ENCODE data around the gene PAM.

- TF ChIP-seq ZNF8 (CRISPR knock-in tag; IDR thresholded peaks at IDR 0.05) = no peak
- TF ChIP-seq CSDC2 (CRISPR knock-in tag; IDR thresholded peaks at IDR 0.05) = no peak
- no peak for TF ChIP-seq ZFP30 (CRISPR knock-in tag; IDR thresholded peaks at IDR 0.05)
- TF ChIP-seq ARNTL (CRISPR knock-in tag; IDR thresholded peaks at IDR 0.05; ENCODE audit: borderline replicate concordance, low read depth) = no peak
- TF ChIP-seq ZFP3 (CRISPR knock-in tag; IDR thresholded peaks at IDR 0.05) = no peak
- no peak for TF ChIP-seq PATZ1 (CRISPR knock-in tag; IDR thresholded peaks at IDR 0.05; ENCODE audit: borderline replicate concordance)
- no peak for TF ChIP-seq ZC3H10 (CRISPR knock-in tag; IDR thresholded peaks at IDR 0.05)
- no peak for TF ChIP-seq ZNF70 (CRISPR knock-in tag; IDR thresholded peaks at IDR 0.05)
Observed at GRCh38 chr5:102922111-102922720, 167.1 kb downstream of the PAM start.

All from SK-N-SH treated with all-trans-retinoic acid at 6 μM for 48 hours (cell line).